ENCODE measurements around the gene ARHGAP24.

- TF ChIP-seq, protein P1, sequence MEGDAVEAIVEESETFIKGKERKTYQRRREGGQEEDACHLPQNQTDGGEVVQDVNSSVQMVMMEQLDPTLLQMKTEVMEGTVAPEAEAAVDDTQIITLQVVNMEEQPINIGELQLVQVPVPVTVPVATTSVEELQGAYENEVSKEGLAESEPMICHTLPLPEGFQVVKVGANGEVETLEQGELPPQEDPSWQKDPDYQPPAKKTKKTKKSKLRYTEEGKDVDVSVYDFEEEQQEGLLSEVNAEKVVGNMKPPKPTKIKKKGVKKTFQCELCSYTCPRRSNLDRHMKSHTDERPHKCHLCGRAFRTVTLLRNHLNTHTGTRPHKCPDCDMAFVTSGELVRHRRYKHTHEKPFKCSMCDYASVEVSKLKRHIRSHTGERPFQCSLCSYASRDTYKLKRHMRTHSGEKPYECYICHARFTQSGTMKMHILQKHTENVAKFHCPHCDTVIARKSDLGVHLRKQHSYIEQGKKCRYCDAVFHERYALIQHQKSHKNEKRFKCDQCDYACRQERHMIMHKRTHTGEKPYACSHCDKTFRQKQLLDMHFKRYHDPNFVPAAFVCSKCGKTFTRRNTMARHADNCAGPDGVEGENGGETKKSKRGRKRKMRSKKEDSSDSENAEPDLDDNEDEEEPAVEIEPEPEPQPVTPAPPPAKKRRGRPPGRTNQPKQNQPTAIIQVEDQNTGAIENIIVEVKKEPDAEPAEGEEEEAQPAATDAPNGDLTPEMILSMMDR (IDR thresholded peaks at IDR 0.05): no peak
- TF ChIP-seq POLR2AphosphoS5 (IDR thresholded peaks at IDR 0.05) (no peak), POLR2A (IDR thresholded peaks at IDR 0.05) (no peak)
Measured at GRCh38 chr4:85431156-85431555, 43.8 kb upstream of the ARHGAP24 start.

All from breast epithelium (tissue), 3 donors.